HG02759 (cell line): ENCODE measurements around the gene SH3PXD2B.
"Not testable (repeated sequence)": the region's sequence is repeated elsewhere in the genome, so short reads cannot be mapped to it uniquely, and the experiment has no call there.

Source experiments
- ATAC-seq: cut with Tn5 transposase; IDR thresholded peaks from one replicate; pipeline ENCODE4 v1.9.1; 2021; ENCODE audit warnings: mild to moderate bottlenecking, moderate library complexity; ENCODE audit not compliant: unreplicated experiment

Gene SH3PXD2B

DNA sequence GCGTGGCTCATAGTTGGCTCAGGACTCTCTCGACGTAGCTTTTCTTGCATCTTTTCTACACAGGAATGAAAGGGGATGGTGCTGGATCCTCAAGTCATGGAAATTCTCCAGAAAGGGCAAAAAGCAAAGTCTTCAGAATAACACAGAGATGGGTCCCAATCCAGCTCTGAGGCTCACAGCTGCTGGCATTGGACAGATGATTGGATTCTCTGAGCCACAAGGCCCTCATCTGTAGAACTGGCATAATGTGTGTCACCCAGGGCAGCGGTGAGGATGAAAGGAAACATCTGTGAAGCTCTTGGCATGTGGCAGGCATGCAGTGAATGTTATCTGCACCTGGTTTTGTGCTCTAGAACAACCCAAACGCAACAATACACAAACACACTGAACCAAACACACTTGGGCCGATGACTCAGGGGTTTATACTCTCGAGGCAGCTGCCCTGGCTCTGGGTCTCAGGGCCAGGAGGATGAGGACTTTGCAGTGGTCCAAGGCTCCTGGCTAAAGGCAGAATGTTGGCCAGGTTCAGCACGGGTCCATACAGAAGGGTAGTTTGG, 106.8 kb downstream of the SH3PXD2B start:
- no peak for ATAC-seq

DNA sequence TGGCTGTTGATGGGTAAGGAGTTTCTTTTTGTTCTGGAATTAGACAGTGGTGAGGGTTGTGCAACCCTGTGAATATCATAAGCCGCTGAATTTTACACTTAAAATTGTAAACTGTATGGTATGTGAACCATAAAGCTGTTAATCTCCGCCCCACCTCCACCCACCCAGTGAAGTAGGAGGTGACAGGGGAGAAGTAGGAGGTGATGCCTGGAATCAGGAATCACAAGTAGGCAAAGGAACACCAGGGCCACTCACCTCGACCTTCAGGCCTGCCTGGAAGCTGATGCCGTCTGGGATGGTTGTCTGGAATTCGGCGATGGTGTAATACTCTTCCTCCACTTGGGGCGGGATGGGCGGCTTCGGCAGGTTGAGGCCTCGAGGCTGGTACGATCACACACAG, 108.4 kb downstream of the SH3PXD2B start:
- ATAC-seq = no peak

DNA sequence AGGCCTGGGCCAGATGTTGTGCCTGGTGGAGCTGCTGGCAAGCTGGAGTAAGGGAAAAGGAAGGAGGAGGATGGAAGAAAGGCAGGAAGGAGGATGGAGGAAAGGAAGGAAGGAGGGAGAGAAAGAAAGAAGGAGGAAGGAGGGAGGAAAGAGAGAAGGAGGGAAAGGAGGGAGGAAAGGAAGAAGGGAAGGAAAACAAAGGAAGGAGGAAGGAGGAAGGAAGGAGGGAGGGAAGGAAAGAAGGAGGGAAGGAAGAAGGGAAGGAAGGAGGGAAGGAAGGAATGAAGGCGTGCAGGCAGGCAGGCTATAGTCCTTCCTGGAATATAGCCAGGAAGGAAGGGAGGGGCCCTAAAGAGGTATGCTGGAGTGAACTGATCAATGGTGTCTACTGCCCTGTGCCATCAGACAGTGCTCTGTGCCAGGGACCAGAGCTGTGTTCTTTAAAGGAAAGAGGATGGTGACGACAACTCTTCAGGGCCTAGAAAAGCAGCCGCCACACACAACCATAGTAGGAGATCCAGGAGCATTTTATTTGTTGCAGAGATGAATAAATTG, 109.4 kb downstream of the SH3PXD2B start:
- ATAC-seq = no peak

DNA sequence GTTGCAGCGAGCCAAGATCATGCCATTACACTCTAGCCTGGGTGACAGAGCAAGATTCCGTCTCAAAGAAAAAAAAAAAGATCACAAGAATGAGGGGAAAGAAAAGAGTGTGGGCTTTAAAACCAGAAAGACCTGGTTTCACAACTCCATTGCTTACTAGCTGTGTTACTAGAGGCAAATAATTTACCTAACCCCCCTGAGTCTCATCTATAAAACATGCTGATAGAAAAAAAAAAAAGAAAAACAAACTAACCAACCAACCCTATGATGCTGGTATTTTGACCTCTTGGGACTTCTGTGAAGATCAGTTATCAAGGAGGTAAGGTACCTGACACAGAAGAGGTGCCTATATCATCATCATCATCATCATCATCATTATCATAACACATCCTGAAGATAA, 110.6 kb downstream of the SH3PXD2B start:
- ATAC-seq = no peak

DNA sequence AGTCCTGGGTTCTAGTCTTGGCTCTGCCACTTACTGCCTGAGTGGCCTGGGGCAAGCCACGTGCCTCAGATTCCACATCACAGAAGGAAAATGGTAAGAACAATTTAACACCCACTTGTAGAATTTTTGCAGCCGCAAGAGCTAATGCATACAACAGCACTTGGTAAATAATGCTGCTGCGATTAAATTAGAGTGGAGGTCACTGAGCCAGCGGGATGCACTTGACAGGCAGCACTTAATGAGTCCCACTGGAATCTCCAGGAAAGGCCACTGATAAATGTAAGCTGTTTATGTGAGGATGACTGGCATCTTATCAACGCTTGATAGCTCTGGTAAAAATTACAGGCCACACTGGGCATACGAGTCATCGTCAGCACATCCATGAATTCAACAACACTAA, 111.4 kb downstream of the SH3PXD2B start:
- no peak for ATAC-seq

DNA sequence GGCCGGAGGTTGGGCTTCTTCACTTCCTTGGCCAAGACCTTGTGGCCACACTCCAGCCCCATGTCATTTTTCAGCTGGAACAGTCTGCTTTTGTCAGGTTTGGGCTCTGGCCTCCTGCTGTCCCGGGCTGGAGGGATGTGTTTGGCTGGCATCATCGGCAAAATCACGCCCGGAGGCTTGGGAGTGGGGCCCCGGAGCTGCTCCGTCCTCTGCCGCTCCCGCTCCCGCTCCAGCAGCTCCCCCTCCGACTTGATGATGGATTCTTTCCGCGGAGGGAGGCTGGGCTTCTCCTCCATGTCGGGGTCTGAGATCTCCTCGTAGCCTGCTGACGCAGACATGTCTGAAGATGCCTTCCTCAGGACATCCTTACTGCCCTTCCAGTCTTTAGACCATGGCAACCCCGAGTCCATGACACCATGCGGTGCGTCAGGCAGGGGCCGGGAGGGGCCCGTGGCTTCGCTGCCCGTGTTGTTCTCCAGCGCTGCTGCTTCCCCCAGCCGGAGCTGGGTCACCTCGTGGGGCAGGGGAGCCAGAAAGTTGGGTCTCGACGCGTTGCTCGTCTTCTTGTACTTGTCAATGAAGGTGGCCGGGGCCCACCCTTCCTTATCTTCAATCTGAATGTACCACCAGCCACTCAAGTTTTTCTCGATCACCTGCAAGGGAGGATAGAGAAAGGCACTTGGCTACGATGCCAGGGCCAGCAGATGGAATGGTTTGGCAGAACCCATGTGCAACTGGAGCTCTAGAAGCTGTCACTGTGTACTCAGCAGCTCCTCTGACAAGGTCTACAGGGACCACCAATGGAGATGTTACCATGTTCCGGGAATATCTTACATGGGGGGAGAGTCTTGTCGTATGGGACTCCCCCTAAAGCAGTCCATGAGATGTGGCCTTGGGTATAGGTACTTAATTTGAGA, 114.8 kb downstream of the SH3PXD2B start:
- ATAC-seq = no peak

DNA sequence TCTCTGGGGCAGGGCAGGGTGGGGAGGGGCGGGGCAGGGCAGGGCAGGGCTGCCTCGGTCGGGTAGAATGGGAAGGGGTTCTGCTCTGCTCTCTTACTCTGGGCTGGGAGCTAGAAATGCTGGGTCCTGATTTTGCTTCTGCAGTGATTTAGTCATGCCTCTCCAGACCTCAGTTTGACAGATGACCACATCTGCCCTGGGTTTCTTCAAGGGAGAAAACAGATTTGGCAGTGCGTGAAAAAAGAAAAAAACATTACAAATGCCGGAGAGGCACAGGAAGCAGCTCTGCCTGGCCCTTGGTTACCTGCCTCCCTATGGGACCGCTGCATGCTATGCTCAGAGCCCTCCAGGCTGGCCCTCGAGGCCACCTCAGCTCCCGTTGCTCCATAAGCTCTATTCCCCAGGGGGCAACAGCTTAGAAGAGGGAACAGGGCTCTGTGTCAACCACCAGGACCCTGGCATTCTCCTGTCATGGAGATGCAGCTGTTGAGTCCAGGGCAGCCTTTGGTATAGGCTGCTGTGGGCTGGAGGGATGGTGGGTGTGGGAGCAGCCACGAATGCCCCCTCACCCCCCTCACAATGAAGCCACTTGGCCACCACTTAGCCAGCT, 117.5 kb downstream of the SH3PXD2B start:
- ATAC-seq = no peak

DNA sequence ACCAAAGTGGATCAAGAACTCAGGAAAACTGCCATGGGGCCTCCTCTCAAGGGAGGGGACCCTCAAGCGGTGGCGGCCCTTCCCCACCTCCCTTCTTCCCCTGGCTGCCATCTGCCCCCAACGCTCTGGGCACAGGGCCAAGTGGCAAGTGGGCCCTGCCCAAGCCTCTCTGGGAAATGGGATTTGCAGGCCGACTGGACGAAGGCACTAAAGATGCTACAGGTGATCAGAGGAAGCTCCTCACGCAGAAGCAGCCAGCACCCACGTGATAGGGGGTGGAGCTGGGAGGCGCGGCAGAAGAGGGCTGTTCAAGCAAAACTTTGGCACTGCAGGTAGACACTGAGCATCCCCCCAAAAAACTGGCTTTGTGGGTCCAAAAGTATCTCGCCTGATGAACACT, 118.1 kb downstream of the SH3PXD2B start:
- no peak for ATAC-seq

DNA sequence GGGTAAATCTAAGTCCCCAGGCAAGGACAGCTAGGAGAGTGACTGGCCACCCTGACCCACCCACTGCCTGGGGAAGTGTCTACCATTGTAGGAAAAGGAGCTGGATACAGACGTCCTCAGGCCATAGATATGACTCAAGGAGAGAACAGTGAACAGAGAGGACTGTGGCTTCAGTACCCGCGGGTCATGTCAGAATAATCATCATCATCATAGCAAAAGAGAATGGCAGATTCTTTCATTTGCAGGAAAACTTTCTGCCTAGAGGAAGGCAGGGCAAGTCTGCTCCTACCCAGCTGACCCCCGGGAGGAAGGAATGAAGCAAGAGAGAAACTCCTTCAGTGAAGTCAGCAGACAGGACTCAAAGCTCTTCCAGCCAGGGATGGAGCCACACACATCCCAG, 118.6 kb downstream of the SH3PXD2B start:
- no peak for ATAC-seq

DNA sequence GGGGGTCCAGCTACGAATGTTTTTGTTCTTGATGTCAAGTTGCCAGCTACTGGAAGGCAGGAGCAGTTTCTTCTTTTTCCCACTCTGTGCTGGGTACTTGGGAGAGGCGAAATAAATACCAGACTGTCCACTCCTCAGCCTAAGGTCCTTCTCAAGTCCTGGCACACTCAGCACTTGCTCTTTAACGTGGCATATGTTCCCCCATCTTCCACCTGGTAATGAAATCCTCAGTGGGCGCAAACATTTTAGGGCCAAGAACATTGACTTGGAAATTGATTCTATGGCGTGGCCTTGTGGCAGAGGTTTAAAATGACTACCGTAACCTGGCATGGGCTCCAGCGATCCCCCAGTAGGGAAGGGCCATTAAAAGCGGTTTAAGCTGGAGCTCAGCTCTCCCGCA, 119.7 kb downstream of the SH3PXD2B start:
- no peak for ATAC-seq

DNA sequence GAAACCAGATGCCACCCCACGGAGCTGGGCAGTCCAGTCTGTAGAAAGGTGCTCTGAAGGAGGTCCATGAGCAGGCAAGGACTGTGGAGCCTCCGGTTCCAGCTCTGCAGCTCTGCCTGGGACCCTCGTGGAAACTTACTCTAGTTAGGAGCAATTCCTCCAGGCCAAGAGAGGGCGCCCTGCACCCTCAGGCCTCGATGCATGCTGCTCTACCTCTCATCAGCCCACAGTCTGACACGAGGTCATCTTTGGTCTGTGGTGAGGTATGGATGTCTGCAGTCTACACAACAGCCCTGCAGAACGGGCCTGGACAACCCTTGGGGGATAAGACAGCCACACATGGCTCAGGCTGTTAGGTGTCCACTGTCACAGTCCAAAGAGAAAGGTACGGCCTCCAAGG, 120.1 kb downstream of the SH3PXD2B start:
- no peak for ATAC-seq

DNA sequence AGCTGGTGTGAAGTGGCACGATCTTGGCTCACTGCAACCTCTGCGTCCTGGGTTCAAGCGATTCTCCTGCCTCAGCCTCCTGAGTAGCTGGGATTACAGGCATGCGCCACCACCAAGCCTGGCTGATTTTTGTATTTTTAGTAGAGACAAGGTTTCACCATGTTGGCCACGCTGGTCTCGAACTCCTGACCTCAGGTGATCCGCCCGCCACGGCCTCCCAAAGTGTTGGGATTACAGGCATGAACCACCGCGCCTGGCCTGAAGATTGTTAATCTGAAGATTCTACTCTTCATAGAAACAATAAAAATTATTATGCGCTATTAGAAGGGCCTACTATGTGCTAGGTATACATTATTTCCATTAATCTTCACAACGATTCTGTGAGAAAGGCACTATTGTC, 127.4 kb downstream of the SH3PXD2B start:
- ATAC-seq = not testable (repeated sequence)

DNA sequence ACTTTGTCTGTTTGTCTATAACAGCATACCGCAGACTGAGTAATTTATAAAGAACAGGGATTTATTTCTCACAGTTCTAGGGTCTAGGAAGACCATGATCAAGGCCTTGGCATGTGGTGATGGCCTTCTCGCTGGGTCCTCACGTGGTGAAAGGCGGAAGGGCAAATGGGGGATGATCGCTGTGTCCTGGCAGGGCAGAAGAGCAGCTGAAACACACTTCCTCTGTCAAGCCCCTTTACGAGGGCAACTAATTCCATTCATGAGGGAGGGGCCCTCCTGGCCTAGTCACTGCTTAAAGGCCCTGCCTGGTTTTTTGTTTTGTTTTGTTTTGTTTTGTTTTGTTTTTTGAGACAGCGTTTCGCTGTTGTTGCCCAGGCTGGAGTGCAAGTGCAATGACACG, 128.9 kb downstream of the SH3PXD2B start:
- ATAC-seq = no peak

DNA sequence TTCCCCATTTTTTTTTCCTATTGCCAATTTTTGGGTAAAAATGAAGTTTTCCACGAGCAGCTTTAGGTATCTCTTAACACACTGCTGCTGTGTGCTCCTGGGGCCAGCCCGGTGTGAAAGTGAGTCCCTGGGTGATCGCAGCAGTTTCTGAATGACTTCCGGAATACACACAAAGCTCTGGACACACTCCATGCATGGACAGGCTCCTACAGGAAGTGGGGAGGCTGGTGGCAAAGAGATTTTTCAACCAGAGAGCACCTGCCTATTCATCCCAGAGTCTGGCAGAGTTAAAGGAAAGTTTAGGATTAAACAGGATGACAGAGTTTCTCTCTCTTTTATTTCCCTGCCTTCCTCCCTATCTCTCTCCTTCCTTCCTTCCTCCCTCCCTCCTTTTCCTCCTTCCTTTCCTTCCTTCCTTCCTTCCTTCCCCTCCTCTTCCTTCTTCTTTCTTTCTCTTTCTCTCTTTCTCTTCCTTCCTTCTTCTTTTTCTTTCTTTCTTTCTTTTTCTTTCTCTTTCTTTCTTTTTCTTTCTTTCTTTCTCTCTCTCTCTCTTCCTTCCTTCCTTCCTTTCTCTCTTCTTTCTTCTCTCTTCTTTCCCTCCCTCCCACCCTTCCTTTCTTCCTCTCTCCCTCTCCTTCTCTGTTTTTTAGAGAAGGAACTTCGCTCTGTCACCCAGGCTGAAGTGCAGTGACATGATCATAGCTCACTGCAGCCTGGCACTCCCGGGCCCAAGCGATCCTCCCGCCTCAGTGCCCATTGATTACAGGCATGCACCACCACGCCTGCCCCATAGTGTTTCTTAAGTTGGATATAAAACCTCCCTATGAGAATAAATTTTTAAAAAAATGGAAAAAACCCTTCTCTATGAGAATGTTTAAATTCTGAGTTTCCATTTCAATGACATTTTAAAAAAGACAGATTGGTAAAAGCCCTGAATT, 132.0 kb downstream of the SH3PXD2B start:
- ATAC-seq = peak; percentile 73

DNA sequence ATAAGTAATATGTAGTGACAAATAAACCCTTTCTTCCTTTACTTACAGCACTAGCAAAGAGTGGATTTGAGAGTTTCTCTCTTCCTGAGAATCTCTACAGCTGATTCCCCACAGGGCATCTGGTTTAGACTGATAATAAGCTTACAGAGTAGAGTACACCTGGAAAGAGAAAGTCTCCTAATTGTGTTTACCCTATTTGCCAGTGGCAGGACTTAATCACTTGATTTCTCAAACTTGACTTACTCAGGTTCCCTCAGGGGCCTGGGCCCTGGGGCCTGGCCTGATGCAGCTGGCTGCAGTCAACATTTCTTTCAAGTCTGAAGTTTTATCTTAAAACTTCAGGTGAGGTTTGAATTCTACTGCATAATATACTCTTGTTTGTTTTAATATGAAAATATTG, 132.7 kb downstream of the SH3PXD2B start:
- no peak for ATAC-seq

DNA sequence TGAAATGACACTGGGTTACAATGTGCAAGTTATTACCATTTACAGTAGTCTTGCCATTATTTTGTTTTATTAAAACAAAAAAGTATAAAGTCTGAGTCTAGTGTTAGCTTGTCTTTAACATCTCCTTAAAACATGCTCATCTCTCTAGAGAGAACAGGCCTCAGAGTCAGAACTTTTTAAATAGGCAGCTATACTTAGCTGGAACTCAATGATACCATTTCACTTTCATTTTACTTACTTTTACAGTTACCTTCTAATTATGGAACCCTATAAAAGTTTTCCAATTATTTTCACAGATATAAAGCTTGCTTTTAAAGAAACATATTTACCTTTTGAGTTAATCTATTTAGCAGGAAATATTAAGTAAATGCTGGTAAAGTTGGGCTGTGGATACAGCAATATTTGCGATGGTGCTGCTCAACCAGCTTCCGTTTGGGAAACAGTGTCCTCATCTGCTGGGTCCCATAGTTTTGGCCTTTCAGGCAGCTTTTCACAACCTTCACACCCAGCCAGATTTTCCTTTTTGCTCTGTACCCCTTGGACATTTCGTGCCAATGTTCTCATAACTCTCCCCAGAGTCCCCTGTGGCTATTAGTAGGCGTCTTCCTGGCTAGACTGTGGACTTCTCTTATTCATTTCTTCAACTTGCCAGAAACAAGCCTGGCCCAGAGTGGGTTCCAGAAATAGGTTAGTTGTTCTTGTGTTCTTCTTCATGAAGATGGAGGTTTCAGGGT, 134.4 kb downstream of the SH3PXD2B start:
- no peak for ATAC-seq

DNA sequence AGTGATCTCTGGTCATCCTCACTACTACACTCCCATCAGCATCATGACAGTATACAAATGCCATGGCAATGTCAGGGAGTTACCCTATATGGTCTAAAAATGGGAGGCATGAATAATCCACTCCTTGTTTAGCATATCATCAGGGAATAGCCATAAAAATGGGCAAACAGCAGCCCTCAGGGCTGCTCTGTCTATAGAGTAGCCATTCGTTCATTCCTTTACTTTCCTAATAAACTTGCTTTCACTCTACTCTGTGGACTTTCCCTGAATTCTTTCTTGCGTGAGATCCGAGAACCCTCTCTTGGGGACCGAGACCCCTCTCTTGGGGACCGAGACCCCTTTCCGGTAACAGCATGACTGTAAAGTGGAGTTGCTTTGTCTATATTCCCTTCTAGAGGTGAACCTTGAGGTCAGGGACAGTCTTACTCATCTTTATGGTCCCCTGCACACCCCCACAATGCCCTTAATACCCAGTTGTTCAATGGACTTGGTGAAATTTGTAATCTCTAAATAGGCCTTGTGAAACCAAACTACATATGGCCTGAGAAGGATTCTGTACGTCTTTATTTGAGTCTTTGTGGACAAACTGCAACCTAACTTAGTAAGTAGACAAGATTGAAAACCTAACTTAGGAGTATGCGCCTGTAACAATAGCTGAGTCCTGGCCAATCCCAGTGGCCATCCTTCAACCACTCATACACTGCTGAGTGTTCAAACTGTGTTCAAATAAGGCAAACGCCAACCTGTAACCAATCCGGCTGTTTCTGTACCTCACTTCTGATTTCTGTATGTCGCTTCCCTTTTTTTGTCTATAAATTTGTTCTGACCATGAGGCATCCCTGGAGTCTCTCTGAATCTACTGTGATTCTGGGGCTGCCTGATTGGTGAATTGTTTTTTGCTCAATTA, 138.5 kb downstream of the SH3PXD2B start:
- ATAC-seq = peak; percentile 83

DNA sequence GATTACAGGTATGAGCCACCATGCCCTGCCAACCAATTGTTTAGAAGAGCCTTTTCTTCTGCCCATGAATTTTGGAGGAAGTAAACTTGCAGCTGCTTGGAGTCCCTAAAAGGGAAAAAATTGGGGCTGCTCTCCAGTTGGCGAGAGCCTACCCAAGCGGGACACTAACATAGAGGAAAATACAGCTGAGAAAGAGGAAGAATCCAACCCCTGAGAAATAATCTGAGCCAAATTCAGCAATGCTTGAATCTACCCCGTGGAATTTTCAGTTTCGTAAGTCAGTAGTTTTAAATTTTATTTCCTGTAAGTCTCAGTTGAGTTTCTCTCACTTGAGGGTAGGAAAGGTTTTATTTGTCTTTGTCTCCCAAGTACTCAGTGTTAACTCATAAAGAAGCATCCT, 140.4 kb downstream of the SH3PXD2B start:
- ATAC-seq = no peak

DNA sequence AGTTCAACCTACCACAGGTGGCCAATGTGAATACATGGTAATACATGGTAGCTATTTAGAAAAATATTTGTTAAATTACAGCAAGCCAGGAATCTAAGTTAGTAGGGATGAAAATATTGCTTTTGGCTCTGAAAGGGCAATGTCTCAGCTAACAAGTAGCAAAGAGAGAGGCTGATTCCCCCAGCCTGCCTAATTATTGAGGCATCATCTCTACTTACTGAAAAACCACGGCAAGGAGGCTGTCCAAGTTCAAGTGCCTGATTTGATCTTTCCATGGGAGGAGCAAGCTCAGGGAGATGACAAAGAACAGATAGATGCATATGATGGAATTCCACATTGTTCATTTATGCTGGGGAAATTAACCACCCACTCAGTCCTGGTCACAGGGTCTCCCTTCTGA, 142.0 kb downstream of the SH3PXD2B start:
- ATAC-seq = no peak
